Adrenal gland (tissue), 12 donors: Measurements from ENCODE around the gene SAAL1. TPM values are rescaled to one million over a fixed set of nuclear protein-coding genes. Genes with fewer than 3 reads are reported as not detected.

ENCODE experiments used
- DNase-seq, 7 donors: peaks; one replicate each; pipeline ENCODE4 v3.0.0-alpha.2; 2019 to 2020
- H3K27ac ChIP-seq, 5 donors: fragments of 200-600 bp; sonication (generic) in 4 of 5; 1 replicate in 3 of 5; 2 replicates in 2 of 5; pipeline versions ENCODE4 v1.5.1 to v1.8.0; 2016 to 2020; ENCODE audit warnings: mild to moderate bottlenecking in 1 of 5
- H3K27me3 ChIP-seq: fragments of 200-600 bp; 2 replicates; pipeline ENCODE4 v1.8.0; 2021
- H3K36me3 ChIP-seq, 2 donors: fragments of 200-600 bp; replicated peaks in 1 of 2; 1 replicate in 1 of 2; 2 replicates in 1 of 2; pipeline versions ENCODE4 v1.5.1 to v1.8.0; 2018 to 2022
- H3K4me1 ChIP-seq, 2 donors: fragments of 200-600 bp; replicated peaks in 1 of 2; 1 replicate in 1 of 2; 2 replicates in 1 of 2; pipeline versions ENCODE4 v1.5.1 to v1.8.0; 2018 to 2021
- H3K4me3 ChIP-seq, 4 donors: fragments of 200-600 bp; sonication (generic) in 3 of 4; one replicate each; pipeline ENCODE4 v1.5.1; 2016 to 2018
- H3K9me3 ChIP-seq, 3 donors: fragments of 200-600 bp; sonication (generic) in 1 of 3; replicated peaks in 1 of 3; 1 replicate in 2 of 3; 2 replicates in 1 of 3; pipeline versions ENCODE4 v1.5.1 to v1.8.0; 2016 to 2021
- POLR2A ChIP-seq, 2 donors: fragments of 450-650 bp; IDR thresholded peaks; one replicate each; pipeline ENCODE4 v1.6.1; 2017; ENCODE audit warnings: antibody characterized with exemption in 2 of 2, mild to moderate bottlenecking in 2 of 2, moderate library complexity in 1 of 2
- WGBS, 4 donors: extraction: QIAGEN DNeasy Blood & Tissue Kit in 2 of 4; methylation state at CpG; one replicate each; pipeline versions ENCODE4 v1.1.5 to v1.1.7; 2013 to 2017; 5-methylcytosine and 5-hydroxymethylcytosine counted together
- intact Hi-C, 2 donors: fragments of 100-400 bp; cut with DNase I; formaldehyde crosslinking; loops; one replicate each; pipeline versions ENCODE4 v1.14.1 to v1.15.0; 2022 to 2023
- polyA plus RNA-seq, 3 donors: library from polyadenylated mRNA; stranded (reverse); fragments of 200-250 nt in 2 of 3; fragments of 350-450 nt in 1 of 3; fragmentation: Illumina TruSeq in 1 of 3; extraction: RNeasy Lipid Tissue Mini Kit (QIAGEN cat#74804) in 1 of 3; gene quantifications; one replicate each; pipeline ENCODE4 v1.2.3, GENCODE V29; 2013 to 2014
- total RNA-seq, 9 donors: library from RNA; depleted of rRNA in 4 of 9; stranded (reverse); fragments of >200 nt in 4 of 9; fragments of 120-200 nt in 1 of 9; fragmentation: NEBNext Ultra II Directional in 1 of 9; extraction: Animal tissue kit (Norgen Biotek cat#: 25700) in 1 of 9; gene quantifications; one replicate each; pipeline versions ENCODE4 v1.1.0 to v1.2.4, GENCODE V29; 2013 to 2023
- TF ChIP-seq, protein P1 (sequence below), 6 experiments: fragments of 450-650 bp in 4 of 6; fragments of 200-600 bp in 2 of 6; sonication (generic) in 1 of 6; IDR thresholded peaks; 1 replicate in 5 of 6; 2 replicates in 1 of 6; pipeline versions ENCODE4 v1.5.1 to v1.8.0; 2016 to 2021; ENCODE audit warnings: antibody characterized with exemption in 6 of 6, mild to moderate bottlenecking in 2 of 6, moderate library complexity in 1 of 6
- donor health status: healthy with polysubstance abuse.
- donor health status: Bipolar disorder and iron deficiency.
- donor health status: DM: yes; HTN: yes; CAD: no.
- donor health status: DM: no; HTN: no; CAD: no.
- donor health status: DM: no; HTN: no; CAD: no.
- donor health status: DM: yes; HTN: yes; CAD: no.

Gene SAAL1
- total and polyA plus RNA-seq, 12 donors, result 3.7 to 15.9 (median 10.4) TPM

DNA sequence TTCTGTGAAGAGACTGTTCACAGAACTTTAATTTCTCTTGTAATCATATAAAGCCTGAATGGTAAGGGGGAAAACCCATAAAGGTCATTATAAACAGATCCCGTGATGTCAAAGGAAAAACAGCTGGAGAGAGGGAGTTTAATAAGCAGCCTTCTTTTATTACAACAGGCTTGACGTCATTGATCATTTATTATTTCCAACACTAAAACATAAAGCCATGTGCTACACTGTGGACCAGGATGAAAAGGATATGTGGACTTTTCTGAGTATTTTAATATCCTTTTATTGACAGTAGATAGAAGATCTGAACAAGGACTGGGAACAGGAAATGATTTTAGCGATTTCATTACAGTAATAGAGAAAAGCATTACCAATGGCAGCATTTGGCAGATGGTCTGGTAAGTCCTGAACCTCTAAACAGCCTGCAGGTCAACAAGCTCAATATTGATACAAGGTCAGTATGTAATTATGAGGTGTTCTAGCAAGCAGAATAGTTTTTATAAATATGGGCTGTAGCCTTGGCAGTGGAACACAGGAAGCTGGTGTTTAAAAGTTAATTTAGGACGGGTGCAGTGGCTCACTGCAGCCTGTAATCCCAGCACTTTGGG is 34.7 kb downstream of the SAAL1 start:
- H3K4me3 ChIP-seq, result no peak overlapping the region
- WGBS, 4 donors, result 87 to 91% (median 89%) methylated on average over 4 of the region's 4 CpGs
- H3K4me1 ChIP-seq, result no peaks in the 10 kb centered on the region
- no peaks in the 10 kb centered on the region for H3K9me3 ChIP-seq
- no peaks in the 10 kb centered on the region for H3K27me3 ChIP-seq
- intact Hi-C loops, result no loop called here
- TF ChIP-seq, protein P1, sequence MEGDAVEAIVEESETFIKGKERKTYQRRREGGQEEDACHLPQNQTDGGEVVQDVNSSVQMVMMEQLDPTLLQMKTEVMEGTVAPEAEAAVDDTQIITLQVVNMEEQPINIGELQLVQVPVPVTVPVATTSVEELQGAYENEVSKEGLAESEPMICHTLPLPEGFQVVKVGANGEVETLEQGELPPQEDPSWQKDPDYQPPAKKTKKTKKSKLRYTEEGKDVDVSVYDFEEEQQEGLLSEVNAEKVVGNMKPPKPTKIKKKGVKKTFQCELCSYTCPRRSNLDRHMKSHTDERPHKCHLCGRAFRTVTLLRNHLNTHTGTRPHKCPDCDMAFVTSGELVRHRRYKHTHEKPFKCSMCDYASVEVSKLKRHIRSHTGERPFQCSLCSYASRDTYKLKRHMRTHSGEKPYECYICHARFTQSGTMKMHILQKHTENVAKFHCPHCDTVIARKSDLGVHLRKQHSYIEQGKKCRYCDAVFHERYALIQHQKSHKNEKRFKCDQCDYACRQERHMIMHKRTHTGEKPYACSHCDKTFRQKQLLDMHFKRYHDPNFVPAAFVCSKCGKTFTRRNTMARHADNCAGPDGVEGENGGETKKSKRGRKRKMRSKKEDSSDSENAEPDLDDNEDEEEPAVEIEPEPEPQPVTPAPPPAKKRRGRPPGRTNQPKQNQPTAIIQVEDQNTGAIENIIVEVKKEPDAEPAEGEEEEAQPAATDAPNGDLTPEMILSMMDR (IDR thresholded peaks at IDR 0.05), result no peak
- no peak for TF ChIP-seq POLR2A (IDR thresholded peaks at IDR 0.05)
- DNase-seq, result no peak
- H3K27ac ChIP-seq, result no peak overlapping the region
- no peaks in the 10 kb centered on the region for H3K36me3 ChIP-seq

DNA sequence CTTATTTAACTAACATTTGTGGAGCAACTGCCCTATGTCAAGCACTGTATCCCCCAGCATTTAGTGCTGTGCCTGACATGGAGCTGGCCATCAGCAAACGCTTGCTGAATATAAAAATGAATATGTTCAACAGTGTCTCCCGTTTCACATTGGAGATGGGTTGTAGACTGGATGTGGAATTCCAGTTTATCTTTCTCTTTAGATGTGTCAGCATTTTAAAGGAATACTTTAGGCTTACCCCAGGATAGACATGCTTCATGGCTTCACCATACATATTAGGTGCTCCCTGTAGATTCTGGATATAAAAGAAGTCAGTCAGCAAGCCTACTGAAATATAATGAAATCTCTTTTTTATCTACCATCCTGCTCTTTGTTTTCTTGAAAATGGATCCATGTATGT is 38.5 kb downstream of the SAAL1 start:
- 87 to 93% (median 90%) methylated on average over 2 of the region's 2 CpGs for WGBS, 4 donors

DNA sequence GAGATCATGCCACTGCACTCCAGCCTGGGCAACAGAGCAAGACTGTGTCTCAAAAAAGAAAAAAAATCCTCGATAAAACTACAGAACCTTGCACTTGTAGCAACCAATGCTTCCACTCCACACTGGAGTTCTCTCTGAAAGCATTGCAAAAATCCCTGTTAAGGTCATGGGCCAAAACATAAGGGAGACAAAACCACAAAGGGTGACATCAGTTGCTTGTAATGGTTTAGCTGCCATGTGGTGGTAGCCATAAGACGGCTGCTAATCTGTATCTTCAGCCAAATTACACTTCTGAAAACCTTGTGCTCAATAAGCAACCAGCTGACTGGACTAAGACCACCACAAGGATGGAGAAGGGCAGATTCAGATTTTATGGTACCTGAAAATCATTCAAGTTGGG is 39.3 kb downstream of the SAAL1 start:
- no peak for TF ChIP-seq POLR2A (IDR thresholded peaks at IDR 0.05)
- TF ChIP-seq, protein P1 (IDR thresholded peaks at IDR 0.05), result no peak
- 83 to 93% (median 92%) methylated on average over 2 of the region's 2 CpGs for WGBS, 4 donors
- Histone ChIP-seq H3K27me3 (no peaks in the 10 kb centered on the region), H3K36me3 (no peaks in the 10 kb centered on the region), H3K4me1 (no peaks in the 10 kb centered on the region), H3K27ac (no peak overlapping the region), H3K9me3 (no peaks in the 10 kb centered on the region), H3K4me3 (no peak overlapping the region)
- intact Hi-C loops, result no loop called here
- DNase-seq, result no peak

More for the DNA sequence above, 38.5 kb downstream of the SAAL1 start:
- intact Hi-C loops, result no loop called here
- DNase-seq, result no peak
- Histone ChIP-seq H3K27ac (no peak overlapping the region), H3K9me3 (no peaks in the 10 kb centered on the region), H3K4me3 (no peak overlapping the region), H3K27me3 (no peaks in the 10 kb centered on the region), H3K36me3 (no peaks in the 10 kb centered on the region), H3K4me1 (no peaks in the 10 kb centered on the region)
- TF ChIP-seq, protein P1 (IDR thresholded peaks at IDR 0.05), result no peak
- TF ChIP-seq POLR2A (IDR thresholded peaks at IDR 0.05), result no peak

DNA sequence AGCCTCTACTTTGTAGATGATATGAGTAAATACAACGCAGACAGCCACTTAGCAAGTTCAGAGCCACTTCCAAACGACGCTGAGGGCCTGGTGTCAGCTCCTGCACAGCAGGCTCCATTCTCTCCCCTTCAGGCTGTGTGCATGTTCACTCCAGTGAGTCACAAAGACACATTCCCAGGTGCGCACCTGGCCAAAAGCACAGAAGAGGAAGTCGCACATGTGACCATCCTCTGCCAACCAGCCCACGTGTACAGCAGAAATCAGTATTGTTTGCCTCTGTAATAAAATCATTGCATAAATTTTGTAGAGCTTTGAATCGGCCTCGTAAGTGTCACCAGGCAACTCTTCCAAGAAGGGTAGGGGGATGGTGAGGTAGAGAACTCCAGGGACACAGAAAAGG is 40.3 kb downstream of the SAAL1 start:
- no peak overlapping the region for H3K27ac ChIP-seq
- no peaks in the 10 kb centered on the region for H3K4me1 ChIP-seq
- no peaks in the 10 kb centered on the region for H3K36me3 ChIP-seq
- WGBS, 4 donors, result 81 to 88% (median 87%) methylated on average over 8 of the region's 8 CpGs
- H3K9me3 ChIP-seq, result no peaks in the 10 kb centered on the region
- intact Hi-C loops, result no loop called here
- TF ChIP-seq, protein P1 (IDR thresholded peaks at IDR 0.05), result no peak
- no peak for TF ChIP-seq POLR2A (IDR thresholded peaks at IDR 0.05)
- H3K27me3 ChIP-seq, result no peaks in the 10 kb centered on the region
- no peak for DNase-seq
- H3K4me3 ChIP-seq, result no peak overlapping the region
